B cell (primary cell): ENCODE results near the gene ZNF691. TPM values are rescaled to one million over a fixed set of nuclear protein-coding genes. Genes with fewer than 3 reads are reported as not detected.

ENCODE experiments used
- ATAC-seq: fragments of 200-7000 bp; cut with Tn5 transposase; one replicate; pipeline ENCODE4 v1.10.0; 2021; ENCODE audit warnings: low read depth, mild to moderate bottlenecking, moderate number of reproducible peaks, moderate library complexity
- CTCF ChIA-PET: fragments of 350-600 bp; sonication (Branson Sonifier 250); formaldehyde crosslinking; loops from one replicate; lab custom pipeline; 2021; ENCODE audit warnings: antibody characterized with exemption, inconsistent platforms; lab: Charles Lee
- POLR2A ChIA-PET: fragments of 350-600 bp; sonication (Branson Sonifier 250); formaldehyde crosslinking; loops from one replicate; lab custom pipeline; 2021; ENCODE audit warnings: antibody characterized with exemption; lab: Charles Lee
- DNase-seq: peaks from one replicate; pipeline ENCODE4 v3.0.0; 2013
- H2AFZ ChIP-seq: 2 replicates; pipeline ENCODE4 v1.6.1; 2012; ENCODE audit warnings: mild to moderate bottlenecking, low read depth, low read length; ENCODE audit not compliant: insufficient read depth, poor library complexity, severe bottlenecking
- H3K27ac ChIP-seq, 2 donors: 1 replicate in 1 of 2; 2 replicates in 1 of 2; pipeline ENCODE4 v1.5.1; 2012 to 2013; ENCODE audit warnings: low read length in 2 of 2, mild to moderate bottlenecking in 2 of 2, moderate library complexity in 1 of 2
- H3K27me3 ChIP-seq, 4 experiments: fragments of 200-600 bp in 1 of 4; sonication (generic) in 1 of 4; replicated peaks in 1 of 4; 1 replicate in 2 of 4; 2 replicates in 2 of 4; pipeline versions ENCODE4 v1.6.1 to v1.7.0; 2013 to 2016; ENCODE audit warnings: low read length in 3 of 4, mild to moderate bottlenecking in 2 of 4, mixed read lengths in 1 of 4, moderate library complexity in 1 of 4; ENCODE audit not compliant: insufficient read depth in 4 of 4, control insufficient read depth in 3 of 4; ENCODE audit errors: control extremely low read depth in 1 of 4
- H3K36me3 ChIP-seq, 2 experiments: replicated peaks in 1 of 2; 1 replicate in 1 of 2; 2 replicates in 1 of 2; pipeline versions ENCODE4 v1.6.1 to v1.7.1; 2013; ENCODE audit warnings: low read length in 1 of 2; ENCODE audit not compliant: insufficient read depth in 2 of 2, control insufficient read depth in 1 of 2; ENCODE audit errors: control extremely low read depth in 1 of 2, extremely low read depth in 1 of 2
- H3K4me1 ChIP-seq, 2 donors: fragments of 200-600 bp in 1 of 2; sonication (generic) in 1 of 2; 1 replicate in 1 of 2; 2 replicates in 1 of 2; pipeline versions ENCODE4 v1.5.1 to v1.6.1; 2013 to 2017; ENCODE audit warnings: low read length in 2 of 2; ENCODE audit not compliant: control insufficient read depth in 2 of 2, insufficient read depth in 2 of 2
- H3K4me2 ChIP-seq: replicated peaks from 2 replicates; pipeline ENCODE3; 2012; ENCODE audit warnings: mild to moderate bottlenecking, low read depth, low read length; ENCODE audit not compliant: poor library complexity, severe bottlenecking
- H3K4me3 ChIP-seq, 5 experiments: fragments of 200-600 bp in 1 of 5; sonication (generic) in 1 of 5; 1 replicate in 3 of 5; 2 replicates in 2 of 5; pipeline versions ENCODE4 v1.5.1 to v1.7.0; 2011 to 2016; ENCODE audit warnings: low read length in 4 of 5, mild to moderate bottlenecking in 4 of 5, low read depth in 2 of 5, control low read depth in 1 of 5, moderate library complexity in 1 of 5; ENCODE audit not compliant: insufficient read depth in 1 of 5; ENCODE audit errors: control extremely low read depth in 1 of 5, extremely low read depth in 1 of 5
- H3K79me2 ChIP-seq: fragments of 200-600 bp; sonication (generic); one replicate; pipeline ENCODE4 v1.6.0; 2016; ENCODE audit warnings: low read length; ENCODE audit not compliant: control insufficient read depth, insufficient read depth
- H3K9ac ChIP-seq: fragments of 200-600 bp; sonication (generic); 2 replicates; pipeline ENCODE4 v1.6.1; 2017; ENCODE audit warnings: mild to moderate bottlenecking, low read length, moderate library complexity
- H3K9me3 ChIP-seq, 3 donors: one replicate each; pipeline versions ENCODE4 v1.6.1 to v1.7.1; 2013; ENCODE audit warnings: low read length in 2 of 3; ENCODE audit not compliant: control insufficient read depth in 2 of 3, insufficient read depth in 1 of 3; ENCODE audit errors: control extremely low read depth in 1 of 3
- H4K20me1 ChIP-seq: 2 replicates; pipeline ENCODE4 v1.6.0; 2012; ENCODE audit warnings: mild to moderate bottlenecking, low read length; ENCODE audit not compliant: insufficient read depth, control insufficient read depth, poor library complexity, severe bottlenecking
- H3K27ac Mint-ChIP-seq: one replicate; pipeline ENCODE4 v1.8.0; 2021; ENCODE audit warnings: mixed read lengths
- H3K27me3 Mint-ChIP-seq: one replicate; pipeline ENCODE4 v1.8.0; 2021; ENCODE audit warnings: mixed read lengths
- H3K4me1 Mint-ChIP-seq: one replicate; pipeline ENCODE4 v1.8.0; 2021; ENCODE audit warnings: mixed read lengths
- H3K4me3 Mint-ChIP-seq: one replicate; pipeline ENCODE4 v1.8.0; 2021; ENCODE audit warnings: mixed read lengths
- H3K9me3 Mint-ChIP-seq: one replicate; pipeline ENCODE4 v1.8.0; 2022; ENCODE audit warnings: mixed read lengths; ENCODE audit not compliant: insufficient read depth
- CTCF ChIP-seq: fragments of 200-600 bp; IDR thresholded peaks from one replicate; pipeline ENCODE4 v1.8.0; 2022; ENCODE audit warnings: antibody characterized with exemption, mild to moderate bottlenecking
- EZH2 ChIP-seq: IDR thresholded peaks from 2 replicates; pipeline ENCODE4 v1.6.1; 2012; ENCODE audit warnings: borderline replicate concordance, low read depth, mild to moderate bottlenecking, moderate library complexity, low read length; ENCODE audit not compliant: insufficient read depth, poor library complexity, severe bottlenecking
- WGBS: methylation state at CpG from one replicate; pipeline ENCODE4 v1.1.5; 2013; ENCODE audit warnings: missing lambda C conversion rate; ENCODE audit not compliant: insufficient coverage; 5-methylcytosine and 5-hydroxymethylcytosine counted together
- intact Hi-C: fragments of 100-400 bp; cut with micrococcal nuclease; formaldehyde crosslinking; loops from one replicate; pipeline ENCODE4 v1.10.0; 2022
- polyA plus RNA-seq: library from polyadenylated mRNA; depleted of rRNA; stranded (reverse); fragments of >200 nt; gene quantifications from 2 replicates; pipeline ENCODE4 v1.2.3, GENCODE V29; 2012
- total RNA-seq, 2 donors: library from RNA; stranded (reverse); fragments of 120-200 nt in 1 of 2; gene quantifications; 1 replicate in 1 of 2; 2 replicates in 1 of 2; pipeline versions ENCODE4 v1.2.3 to v1.2.4, GENCODE V29; 2013 to 2022

Gene ZNF691
- total and polyA plus RNA-seq, 2 donors (not counting 1 experiment from before 2014, with no cell fraction given): 12.4 to 17.1 TPM

- 49% methylated on average over 2 of the region's 4 CpGs for WGBS
- intact Hi-C loops: no loop called here
Measured at GRCh38 chr1:42889264-42889663, 42.9 kb downstream of the ZNF691 start.

More at GRCh38 chr1:42889264-42889663, 42.9 kb downstream of the ZNF691 start:
- CTCF ChIA-PET: interaction anchor here (0.7 to 0.9 kb wide), 2 partner anchors 184 to 186 kb away, joined by 3 read pairs; no protein-coding TSS in a partner anchor
- ATAC-seq (no peak), DNase-seq (no peak)
- POLR2A ChIA-PET: no interaction called here
- Mint-ChIP-seq H3K4me3 (no peak overlapping the region), H3K4me1 (no peaks in the 10 kb centered on the region), H3K27ac (no peak overlapping the region), H3K27me3 (peaks cover 6% of the 10 kb centered on the region), H3K9me3 (no peaks in the 10 kb centered on the region)
- Histone ChIP-seq H3K9ac (no peak overlapping the region), H4K20me1 (no peaks in the 10 kb centered on the region), H3K27me3 (no peaks in the 10 kb centered on the region), H3K79me2 (no peaks in the 10 kb centered on the region), H3K36me3 (no peaks in the 10 kb centered on the region), H3K9me3 (no peaks in the 10 kb centered on the region), H3K27ac (no peak overlapping the region), H3K4me3 (no peak overlapping the region), H2AFZ (no peak overlapping the region), H3K4me2 (no peak overlapping the region), H3K4me1 (no peaks in the 10 kb centered on the region)
- no peak for TF ChIP-seq CTCF
- TF ChIP-seq EZH2: no peak
